HG03095 (cell line): ENCODE data around the gene SENP8.
A peak's percentile ranks its signal among the peaks of the same experiment; 100 is the strongest.
"Not testable (repeated sequence)": the region's sequence is repeated elsewhere in the genome, so short reads cannot be mapped to it uniquely, and the experiment has no call there.

Source experiments
- ATAC-seq: cut with Tn5 transposase; IDR thresholded peaks from one replicate; pipeline ENCODE4 v1.9.1; 2021; ENCODE audit warnings: moderate library complexity; ENCODE audit not compliant: unreplicated experiment

Gene SENP8

GRCh38 chr15:72118017-72118978 is at the start of gene SENP8, which contains the start of gene MYO9A:
Gene SENP8 (plus strand): TSS chr15:72118403. CDS start chr15:72139624, 21,221 bp downstream.
Gene MYO9A (minus strand): TSS chr15:72118150. CDS start chr15:72046563, 71,587 bp downstream.
- ATAC-seq: peak; percentile 46

- no peak for ATAC-seq
Observed at GRCh38 chr15:72068856-72069255, 49.3 kb upstream of the SENP8 start.

DNA sequence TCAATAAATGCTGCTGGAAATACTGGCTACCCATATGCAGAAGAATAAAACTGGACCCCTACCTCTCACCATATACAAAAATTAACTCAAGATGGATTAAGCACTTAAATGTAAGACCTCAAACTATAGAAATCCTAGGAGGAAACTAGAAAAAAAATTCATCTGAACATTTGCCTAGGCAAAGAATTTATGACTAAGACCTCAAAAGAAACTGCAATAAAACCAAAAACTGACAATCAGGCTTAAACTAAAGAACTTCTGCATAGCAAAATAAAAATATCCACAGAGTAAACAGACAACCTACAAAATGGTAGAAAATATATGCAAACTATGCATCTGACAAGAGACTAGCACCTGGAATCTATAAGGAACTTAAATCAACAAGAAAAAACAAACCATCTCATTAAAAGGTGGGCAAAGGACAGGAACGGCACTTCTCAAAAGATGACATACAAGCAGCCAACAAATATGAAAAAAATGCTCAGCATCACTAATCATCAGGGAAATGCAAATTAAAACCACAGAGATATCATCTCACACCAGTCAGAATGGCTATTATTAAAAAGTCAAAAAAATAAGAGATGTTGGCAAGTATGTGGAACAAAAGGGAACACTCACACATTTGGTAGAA is 47.3 kb upstream of the SENP8 start:
- no peak for ATAC-seq

- not testable (repeated sequence) for ATAC-seq
Observed at GRCh38 chr15:72071448-72071825, 46.8 kb upstream of the SENP8 start.

DNA sequence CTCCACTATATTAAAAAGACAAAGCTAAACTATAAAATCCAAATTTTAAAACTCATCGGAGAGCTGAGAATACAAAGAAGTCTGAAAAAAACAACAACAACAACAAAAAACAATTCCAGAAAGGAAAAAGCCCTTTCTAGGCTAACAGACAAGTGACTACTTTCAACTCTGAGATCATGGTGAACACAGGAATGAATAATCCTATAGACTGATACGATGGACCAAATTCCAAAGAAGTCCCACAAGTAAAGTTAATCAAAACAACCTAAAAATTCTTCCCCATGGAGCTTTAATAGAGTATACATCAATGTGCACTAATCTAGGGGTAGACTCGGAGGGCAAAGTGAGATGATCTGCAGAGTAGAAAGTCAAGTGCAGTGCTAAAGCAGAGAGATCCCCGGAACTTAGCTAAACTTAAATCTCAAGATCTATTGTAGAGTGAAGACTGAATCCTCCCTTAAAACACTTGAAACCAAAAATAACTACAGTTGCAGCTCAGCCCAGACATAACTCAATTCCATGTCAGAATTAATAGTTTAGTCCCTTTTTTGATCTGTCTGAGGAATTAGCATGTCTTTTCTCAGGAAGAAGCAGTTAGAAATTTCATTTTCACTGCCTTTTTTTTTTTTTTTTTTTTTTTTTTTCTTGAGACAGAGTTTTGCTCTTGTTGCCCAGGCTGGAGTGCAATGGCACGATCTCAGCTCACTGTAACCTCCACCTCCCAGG is 43.7 kb upstream of the SENP8 start:
- no peak for ATAC-seq

- no peak for ATAC-seq
Observed at GRCh38 chr15:72077950-72078349, 40.3 kb upstream of the SENP8 start.

DNA sequence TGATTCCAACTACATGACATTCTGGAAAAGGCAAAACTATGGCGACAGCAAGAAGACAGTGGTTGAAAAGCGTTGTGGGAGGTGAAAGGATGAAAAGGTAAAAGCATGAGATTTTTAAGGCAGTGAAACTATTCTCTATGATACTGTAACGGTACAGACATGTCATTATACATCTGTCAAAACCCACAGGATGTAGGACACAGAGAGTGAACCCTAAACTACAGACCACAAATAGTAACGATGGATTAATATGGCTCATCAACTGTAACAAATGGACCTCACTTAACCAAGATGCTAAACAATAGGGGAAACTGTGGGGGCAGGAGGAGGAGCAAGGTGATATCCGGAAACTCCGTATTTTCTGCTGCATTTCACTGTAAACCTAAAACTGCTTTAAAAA is 39.3 kb upstream of the SENP8 start:
- ATAC-seq: no peak

DNA sequence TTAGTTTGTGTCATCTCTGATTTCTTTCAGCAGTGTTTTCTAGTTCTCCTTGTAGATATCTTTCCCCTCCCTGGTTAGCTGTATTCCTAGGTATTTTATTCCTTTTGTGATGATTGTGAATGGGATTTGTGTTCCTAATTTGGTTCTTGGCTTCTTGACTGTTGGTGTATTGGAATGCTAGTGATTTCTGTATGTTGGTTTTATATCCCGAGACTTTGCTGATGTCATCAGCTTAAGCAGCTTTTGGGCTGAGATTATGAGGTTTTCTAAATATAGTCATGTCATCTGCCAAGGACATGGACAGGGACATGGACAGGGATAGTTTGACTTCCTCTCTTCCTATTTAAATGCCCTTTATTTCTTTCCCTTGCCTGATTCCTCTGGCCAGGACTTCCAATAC is 36.0 kb upstream of the SENP8 start:
- no peak for ATAC-seq

GRCh38 chr15:72086010-72086697 is 32.0 kb upstream of the SENP8 start:
- no peak for ATAC-seq

DNA sequence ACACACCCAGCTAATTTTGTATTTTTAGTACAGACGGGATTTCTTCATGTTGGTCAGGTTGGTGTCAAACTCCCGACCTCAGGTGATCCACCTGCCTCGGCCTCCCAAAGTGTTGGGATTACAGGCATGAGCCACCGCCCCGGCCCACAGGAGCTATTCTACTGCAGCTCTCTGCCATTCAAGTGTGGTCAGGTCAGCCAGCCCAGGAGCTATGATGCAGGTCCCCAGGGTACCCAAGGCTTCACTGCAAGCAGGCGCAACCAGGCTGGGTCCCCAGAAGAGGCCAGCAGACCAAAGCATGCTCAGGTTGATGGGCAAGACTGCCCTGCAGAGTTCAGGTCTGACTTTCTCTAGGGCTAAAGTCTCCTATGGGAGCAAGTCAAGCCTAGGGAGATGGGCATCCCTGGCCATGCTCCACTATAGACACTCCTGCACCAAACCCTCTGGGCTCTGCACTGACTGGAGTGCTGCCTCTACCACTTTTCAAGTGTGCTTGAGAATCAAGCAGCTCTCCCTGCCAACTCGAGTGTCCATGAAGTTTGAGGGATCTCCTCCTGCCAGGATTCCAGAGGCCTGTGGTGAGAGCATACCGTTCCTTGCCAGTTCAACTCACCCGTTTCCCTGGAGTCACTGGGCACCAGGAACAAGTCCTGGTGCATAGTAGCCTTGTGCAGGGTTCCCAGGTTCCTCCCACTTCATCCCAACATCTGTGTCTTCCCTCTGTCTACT is 31.1 kb upstream of the SENP8 start:
- ATAC-seq: no peak

DNA sequence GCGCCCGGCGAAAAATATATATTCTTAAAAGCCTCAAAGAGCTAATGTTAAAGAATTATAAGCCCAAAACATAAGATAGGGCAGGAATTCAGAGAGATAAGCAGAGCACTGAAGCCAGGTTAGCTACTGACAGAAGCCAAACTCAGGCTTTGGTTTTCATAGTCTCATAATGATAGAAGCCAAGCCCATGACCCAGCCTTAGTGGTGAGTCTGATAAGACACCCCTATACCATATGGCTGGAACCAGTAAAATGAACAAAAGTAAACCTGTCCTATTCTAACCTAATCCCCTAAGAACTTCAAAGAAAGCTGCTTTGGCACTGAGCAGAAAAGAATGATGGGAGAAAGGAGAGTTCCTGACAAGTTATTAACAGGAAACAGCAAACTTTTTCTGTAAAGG is 26.2 kb upstream of the SENP8 start:
- ATAC-seq: no peak

GRCh38 chr15:72092691-72093090 is 25.5 kb upstream of the SENP8 start:
- ATAC-seq: no peak

- ATAC-seq: no peak
Observed at GRCh38 chr15:72096796-72097195, 21.4 kb upstream of the SENP8 start.

DNA sequence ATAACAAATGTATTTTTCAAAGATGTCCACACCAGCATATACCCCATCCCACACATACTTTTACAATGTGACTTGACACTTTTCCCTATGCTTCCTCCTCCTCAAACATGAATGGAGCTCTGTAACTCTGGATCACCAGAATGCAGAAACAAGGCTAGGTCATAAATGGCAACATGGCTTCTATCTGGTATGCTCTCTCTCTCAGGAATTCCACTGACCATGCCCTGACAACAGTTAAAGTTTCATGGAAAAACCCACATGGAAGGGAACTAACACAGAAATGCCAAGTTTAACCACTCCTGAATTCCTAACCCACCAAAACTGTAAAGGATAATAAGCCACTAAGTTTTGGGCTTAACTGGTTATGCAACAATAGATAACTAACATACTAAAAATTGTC is 20.2 kb upstream of the SENP8 start:
- no peak for ATAC-seq

DNA sequence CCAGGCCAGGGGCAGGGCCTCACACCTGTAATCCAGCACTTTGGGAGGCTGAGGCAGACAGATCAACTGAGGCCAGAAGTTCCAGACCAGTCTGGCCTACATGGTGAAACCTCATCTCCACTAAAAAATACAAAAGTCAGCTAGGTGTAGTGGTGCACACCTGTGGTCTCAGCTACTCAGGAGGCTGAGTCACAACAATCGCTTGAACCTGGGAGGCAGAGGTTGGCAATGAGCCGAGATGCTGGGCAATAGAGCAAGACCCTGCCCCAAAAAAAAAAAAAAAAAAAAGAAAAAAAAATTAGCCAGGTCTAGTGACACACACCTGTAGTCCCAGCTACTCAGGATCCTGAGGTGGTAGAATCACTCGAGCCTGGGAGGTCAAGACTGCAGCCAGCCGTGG is 19.0 kb upstream of the SENP8 start:
- no peak for ATAC-seq

DNA sequence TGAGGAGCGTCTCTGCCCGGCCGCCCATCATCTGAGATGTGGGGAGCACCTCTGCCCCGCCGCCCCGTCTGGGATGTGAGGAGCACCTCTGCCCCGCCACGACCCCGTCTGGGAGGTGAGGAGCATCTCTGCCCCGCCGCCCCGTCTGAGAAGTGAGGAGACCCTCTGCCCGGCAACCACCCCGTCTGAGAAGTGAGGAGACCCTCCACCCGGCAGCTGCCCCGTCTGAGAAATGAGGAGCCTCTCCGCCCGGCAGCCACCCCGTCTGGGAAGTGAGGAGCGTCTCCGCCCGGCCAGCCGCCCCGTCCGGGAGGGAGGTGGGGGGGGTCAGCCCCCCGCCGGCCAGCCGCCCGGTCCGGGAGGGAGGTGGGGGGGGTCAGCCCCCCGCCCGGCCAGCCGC is 17.7 kb upstream of the SENP8 start:
- not testable (repeated sequence) for ATAC-seq

DNA sequence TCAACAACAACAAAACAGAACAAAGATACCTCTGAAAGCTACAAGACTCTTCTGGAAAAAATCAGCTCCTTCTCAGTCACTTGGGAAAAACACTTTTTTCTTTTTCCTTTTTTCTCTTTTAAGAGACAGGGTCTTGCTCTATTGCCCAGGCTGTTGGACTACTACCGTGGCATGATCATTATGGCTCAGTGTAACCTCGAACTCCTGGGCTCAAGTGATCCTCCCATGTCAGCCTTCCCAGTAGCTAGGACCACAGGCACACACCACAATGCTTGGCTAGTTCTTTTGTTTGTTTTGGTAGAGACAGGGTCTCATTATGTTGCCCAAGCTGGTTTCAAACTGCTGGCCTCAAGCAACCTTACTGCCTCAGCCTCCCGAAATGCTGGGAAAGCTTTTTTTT is 13.1 kb upstream of the SENP8 start:
- no peak for ATAC-seq

- no peak for ATAC-seq
Observed at GRCh38 chr15:72106068-72106467, 12.1 kb upstream of the SENP8 start.

- ATAC-seq: no peak
Observed at GRCh38 chr15:72110355-72110754, 7.8 kb upstream of the SENP8 start.

DNA sequence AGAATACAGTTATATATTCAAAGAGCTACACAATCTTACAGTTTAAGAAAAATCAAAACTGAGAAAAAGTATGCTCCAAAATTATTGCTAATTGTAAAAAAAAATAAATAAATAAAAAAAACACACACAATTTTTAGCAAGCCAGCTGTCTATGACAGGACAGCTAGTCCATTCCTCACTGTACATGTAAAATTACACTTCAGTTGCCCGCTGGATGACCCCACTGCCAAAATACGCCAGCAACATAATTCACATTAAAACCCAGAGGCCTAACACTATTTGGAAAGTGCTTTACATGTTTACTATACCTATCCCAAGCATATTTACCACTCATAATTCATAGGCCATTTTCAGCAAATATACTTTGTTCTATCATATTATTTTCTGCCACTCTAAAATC is 6.1 kb upstream of the SENP8 start:
- no peak for ATAC-seq
